Mesenchymal stem cell (in vitro differentiated cells and primary cell): ENCODE measurements around the gene BCAP31. TPM values are rescaled to one million over a fixed set of nuclear protein-coding genes. Genes with fewer than 3 reads are reported as not detected.
A peak's percentile ranks its signal among the peaks of the same experiment; 100 is the strongest.

Experiments used
- DNase-seq: peaks from one replicate; pipeline ENCODE4 v3.0.0-alpha.2; 2013
- H2AFZ ChIP-seq: one replicate; pipeline ENCODE4 v1.6.1; 2013; ENCODE audit warnings: low read depth, mild to moderate bottlenecking, control low read depth, inconsistent platforms, low read length, moderate library complexity
- H2AK5ac ChIP-seq: 2 replicates; pipeline ENCODE4 v1.6.1; 2013; ENCODE audit warnings: low read length, moderate library complexity, mild to moderate bottlenecking, inconsistent platforms; ENCODE audit not compliant: severe bottlenecking
- H2BK120ac ChIP-seq: one replicate; pipeline ENCODE4 v1.6.1; 2013; ENCODE audit warnings: low read depth, mild to moderate bottlenecking, inconsistent platforms, low read length, moderate library complexity
- H2BK12ac ChIP-seq, 2 experiments: one replicate each; pipeline ENCODE4 v1.6.1; 2013; ENCODE audit warnings: inconsistent platforms in 2 of 2, low read length in 2 of 2, mild to moderate bottlenecking in 2 of 2, moderate library complexity in 2 of 2, control low read depth in 1 of 2
- H2BK15ac ChIP-seq: one replicate; pipeline ENCODE4 v1.6.1; 2013; ENCODE audit warnings: mild to moderate bottlenecking, low read depth, inconsistent platforms; ENCODE audit not compliant: poor library complexity, severe bottlenecking
- H2BK5ac ChIP-seq: 2 replicates; pipeline ENCODE4 v1.6.1; 2013; ENCODE audit warnings: low read depth, mild to moderate bottlenecking, low read length, control low read depth, inconsistent platforms; ENCODE audit not compliant: poor library complexity, severe bottlenecking
- H3K14ac ChIP-seq, 2 experiments: one replicate each; pipeline ENCODE4 v1.6.1; 2013; ENCODE audit warnings: inconsistent platforms in 2 of 2, low read length in 2 of 2, control low read depth in 1 of 2, mild to moderate bottlenecking in 1 of 2, moderate library complexity in 1 of 2
- H3K18ac ChIP-seq, 2 experiments: one replicate each; pipeline ENCODE4 v1.6.1; 2013; ENCODE audit warnings: inconsistent platforms in 2 of 2, low read length in 2 of 2, control low read depth in 1 of 2, low read depth in 1 of 2, mild to moderate bottlenecking in 1 of 2
- H3K23ac ChIP-seq, 2 experiments: one replicate each; pipeline ENCODE4 v1.6.1; 2013; ENCODE audit warnings: inconsistent platforms in 2 of 2, low read length in 2 of 2, mild to moderate bottlenecking in 2 of 2, moderate library complexity in 2 of 2, control low read depth in 1 of 2
- H3K27ac ChIP-seq: 2 replicates; pipeline ENCODE4 v1.5.1; 2013; ENCODE audit warnings: mild to moderate bottlenecking, moderate library complexity, low read length, control low read depth, inconsistent platforms; ENCODE audit not compliant: poor library complexity, severe bottlenecking
- H3K27me3 ChIP-seq, 2 experiments: 2 replicates each; pipeline versions ENCODE4 v1.6.1 to v1.7.0; 2013; ENCODE audit warnings: low read length in 2 of 2, mild to moderate bottlenecking in 2 of 2, moderate library complexity in 2 of 2, control low read depth in 1 of 2, inconsistent platforms in 1 of 2; ENCODE audit not compliant: control insufficient read depth in 1 of 2, insufficient read depth in 1 of 2
- H3K36me3 ChIP-seq, 2 experiments: 2 replicates each; pipeline versions ENCODE4 v1.6.1 to v1.7.0; 2013; ENCODE audit warnings: low read length in 2 of 2, control low read depth in 1 of 2, inconsistent platforms in 1 of 2, low read depth in 1 of 2, mild to moderate bottlenecking in 1 of 2; ENCODE audit not compliant: insufficient read depth in 2 of 2, control insufficient read depth in 1 of 2
- H3K4ac ChIP-seq, 2 experiments: one replicate each; pipeline ENCODE4 v1.6.1; 2013; ENCODE audit warnings: inconsistent platforms in 2 of 2, low read length in 2 of 2, mild to moderate bottlenecking in 2 of 2, moderate library complexity in 2 of 2, control low read depth in 1 of 2, low read depth in 1 of 2
- H3K4me1 ChIP-seq: 2 replicates; pipeline ENCODE4 v1.6.1; 2013; ENCODE audit warnings: low read depth, low read length, control low read depth; ENCODE audit not compliant: control insufficient read depth, insufficient read depth
- H3K4me2 ChIP-seq: 2 replicates; pipeline ENCODE4 v1.6.1; 2013; ENCODE audit warnings: low read length, mild to moderate bottlenecking, inconsistent platforms; ENCODE audit not compliant: poor library complexity, severe bottlenecking
- H3K4me3 ChIP-seq, 2 experiments: 2 replicates each; pipeline versions ENCODE4 v1.5.1 to v1.7.0; 2013; ENCODE audit warnings: low read length in 2 of 2, mild to moderate bottlenecking in 2 of 2, control low read depth in 1 of 2, low read depth in 1 of 2; ENCODE audit not compliant: insufficient read depth in 1 of 2
- H3K79me1 ChIP-seq: replicated peaks from 2 replicates; pipeline ENCODE4 v1.6.1; 2013; ENCODE audit warnings: mild to moderate bottlenecking, control low read depth, low read length, inconsistent platforms; ENCODE audit not compliant: poor library complexity, severe bottlenecking
- H3K9ac ChIP-seq: 2 replicates; pipeline ENCODE4 v1.7.0; 2013; ENCODE audit warnings: mild to moderate bottlenecking, low read length, moderate library complexity
- H3K9me3 ChIP-seq: 2 replicates; pipeline ENCODE4 v1.7.0; 2013; ENCODE audit warnings: mild to moderate bottlenecking, low read length; ENCODE audit not compliant: control insufficient read depth
- H4K8ac ChIP-seq: one replicate; pipeline ENCODE4 v1.6.1; 2013; ENCODE audit warnings: inconsistent platforms, mild to moderate bottlenecking, low read length, moderate library complexity
- H4K91ac ChIP-seq: one replicate; pipeline ENCODE4 v1.6.1; 2013; ENCODE audit warnings: mild to moderate bottlenecking, low read length, inconsistent platforms
- WGBS: methylation state at CpG from one replicate; pipeline ENCODE4 v1.1.7; 2013; ENCODE audit warnings: mixed read lengths; 5-methylcytosine and 5-hydroxymethylcytosine counted together
- polyA plus RNA-seq, 2 experiments: library from polyadenylated mRNA; stranded (reverse); fragments of 200-250 nt; gene quantifications; one replicate each; pipeline ENCODE4 v1.2.3, GENCODE V29; 2013

The BCAP31 gene
- 125 TPM for polyA plus RNA-seq (2013, experiment 1 of 2)
- 127 TPM for polyA plus RNA-seq (2013, experiment 2 of 2)

- under 1% methylated on average over 23 of the region's 88 CpGs for WGBS
- Histone ChIP-seq H2AK5ac (peak within 1 kb of the TSS; percentile 84), H2BK5ac (no peak within 1 kb of the TSS)
These were observed at the start of gene BCAP31, which contains the start of gene ABCD1 for GRCh38 chrX:153724252-153725038. BCAP31 (minus strand) TSS chrX:153724387; CDS start chrX:153723244, 1,143 bp downstream. ABCD1 (plus strand) TSS chrX:153724856; CDS start chrX:153725267, 411 bp downstream.

GRCh38 chrX:153773218-153773611 is 49.0 kb upstream of the BCAP31 start:
- no peak overlapping the region for H2BK12ac ChIP-seq
- no peak overlapping the region for H3K27ac ChIP-seq
- H3K4ac ChIP-seq: no peak overlapping the region
- H3K4me3 ChIP-seq: no peak overlapping the region
- H3K14ac ChIP-seq: no peak overlapping the region
- H3K18ac ChIP-seq: no peak overlapping the region
- 94% methylated on average over 23 of the region's 23 CpGs for WGBS
- no peaks in the 10 kb centered on the region for H3K9me3 ChIP-seq
- H3K23ac ChIP-seq: no peak overlapping the region
- H2AFZ ChIP-seq: no peak overlapping the region
- no peak overlapping the region for H2BK120ac ChIP-seq
- no peak overlapping the region for H2BK15ac ChIP-seq
- peaks cover 6 to 97% of the 10 kb centered on the region in 2 experiments for H3K36me3 ChIP-seq
- no peak overlapping the region for H4K8ac ChIP-seq
- DNase-seq: no peak
- H4K91ac ChIP-seq: no peak overlapping the region
- no peaks in the 10 kb centered on the region for H3K27me3 ChIP-seq
- peaks cover 1% of the 10 kb centered on the region for H3K4me1 ChIP-seq
- no peak overlapping the region for H3K4me2 ChIP-seq
- peaks cover 2% of the 10 kb centered on the region for H3K79me1 ChIP-seq
- H3K9ac ChIP-seq: no peak overlapping the region
- H2AK5ac ChIP-seq: no peak overlapping the region
- H2BK5ac ChIP-seq: no peak overlapping the region

More at GRCh38 chrX:153724252-153725038, at the start of gene BCAP31, which contains the start of gene ABCD1:
- H4K91ac ChIP-seq: peak within 1 kb of the TSS; percentile 97
- H4K8ac ChIP-seq: peak within 1 kb of the TSS; percentile 87
- H3K4me2 ChIP-seq: peak within 1 kb of the TSS; percentile 66
- peak within 1 kb of the TSS; percentile 93 for H2BK15ac ChIP-seq
- H2BK12ac ChIP-seq: peak within 1 kb of the TSS; percentile 85 to 89
- H3K79me1 ChIP-seq: peaks cover 4% of the 10 kb centered on the region
- H3K27ac ChIP-seq: peak within 1 kb of the TSS; percentile 82
- no peak within 1 kb of the TSS for H2AFZ ChIP-seq
- peak within 1 kb of the TSS; percentile 84 to 94 for H3K4ac ChIP-seq
- H3K9ac ChIP-seq: peak within 1 kb of the TSS; percentile 89
- H3K27me3 ChIP-seq: peaks cover 0 to 4% of the 10 kb centered on the region in 2 experiments
- peak; percentile 89 for DNase-seq
- H3K4me3 ChIP-seq: peak within 1 kb of the TSS; percentile 66 to 81
- peak within 1 kb of the TSS in 1 of 2 experiments; percentile 87 for H3K14ac ChIP-seq
- H3K4me1 ChIP-seq: peaks cover 36% of the 10 kb centered on the region
- peak within 1 kb of the TSS; percentile 62 to 95 for H3K18ac ChIP-seq
- H3K9me3 ChIP-seq: no peaks in the 10 kb centered on the region
- H3K36me3 ChIP-seq: peaks cover 15 to 19% of the 10 kb centered on the region in 2 experiments
- peak within 1 kb of the TSS; percentile 34 for H2BK120ac ChIP-seq
- H3K23ac ChIP-seq: no peak within 1 kb of the TSS

DNA sequence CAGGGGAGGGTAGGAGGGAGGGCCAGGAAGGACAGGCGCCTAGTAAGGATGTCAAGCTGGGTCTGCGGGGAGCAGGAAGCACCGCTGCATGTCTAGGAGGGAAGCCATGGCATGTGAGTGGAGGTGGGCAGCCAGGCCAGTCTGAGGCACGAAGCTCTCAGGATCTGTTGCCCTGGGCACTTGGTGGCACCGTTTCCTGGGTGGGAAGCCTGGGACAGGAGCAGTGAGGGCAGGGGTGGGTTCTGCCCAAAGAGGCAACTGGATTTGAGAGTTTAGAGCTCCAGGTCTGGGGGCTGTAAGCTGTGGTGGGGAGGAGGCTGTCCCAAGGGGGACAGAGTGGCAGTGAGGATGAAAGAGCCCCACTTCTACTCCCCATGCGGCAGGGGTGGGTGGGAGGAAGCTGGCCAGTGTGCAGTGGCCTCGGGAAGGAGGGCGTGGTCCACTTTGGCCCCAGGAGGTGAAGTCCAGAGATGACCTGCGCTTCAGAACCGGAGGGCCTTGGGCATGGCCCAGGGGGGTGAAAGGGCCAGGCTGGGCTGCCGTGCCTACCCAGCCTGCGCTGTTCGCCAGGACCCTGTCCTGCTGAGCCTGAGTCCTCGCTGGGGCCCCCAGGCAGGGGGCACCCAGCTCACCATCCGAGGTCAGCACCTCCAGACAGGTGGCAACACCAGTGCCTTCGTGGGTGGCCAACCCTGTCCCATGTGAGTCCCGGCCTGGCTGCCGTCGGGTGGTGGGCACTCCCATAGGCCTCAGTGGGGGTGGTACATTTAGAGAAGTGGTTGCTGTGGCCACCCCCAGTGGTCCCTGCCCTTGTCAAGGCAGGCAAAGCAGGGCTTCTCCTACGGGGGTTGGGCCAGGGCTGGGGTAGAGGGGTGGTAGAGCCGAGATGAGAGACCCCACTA is 48.4 kb upstream of the BCAP31 start:
- Histone ChIP-seq H2BK5ac (no peak overlapping the region), H2BK15ac (no peak overlapping the region), H4K91ac (no peak overlapping the region), H3K18ac (peak overlapping the region in 1 of 2 experiments; percentile 0), H3K9ac (no peak overlapping the region), H4K8ac (no peak overlapping the region), H3K4ac (no peak overlapping the region), H3K23ac (no peak overlapping the region), H3K27ac (no peak overlapping the region), H3K27me3 (no peaks in the 10 kb centered on the region), H3K4me3 (no peak overlapping the region), H2BK12ac (no peak overlapping the region), H3K4me2 (no peak overlapping the region), H3K36me3 (peaks cover 6 to 97% of the 10 kb centered on the region in 2 experiments), H2AK5ac (no peak overlapping the region), H3K79me1 (peaks cover 2% of the 10 kb centered on the region), H2BK120ac (no peak overlapping the region), H2AFZ (no peak overlapping the region), H3K14ac (no peak overlapping the region), H3K9me3 (no peaks in the 10 kb centered on the region), H3K4me1 (peaks cover 1% of the 10 kb centered on the region)
- 84% methylated on average over 15 of the region's 21 CpGs for WGBS
- no peak for DNase-seq
